Measurements from ENCODE around the gene PLAC8L1. TPM values are rescaled to one million over a fixed set of nuclear protein-coding genes. Genes with fewer than 3 reads are reported as not detected.

The PLAC8L1 gene
- total RNA-seq, 1 experiment from 2014 or later: 0.52 TPM

GRCh38 chr5:146103594-146103993 lies 1.8 kb downstream of the PLAC8L1 start:
- no CpG with 5 or more reads among the region's 1 CpG for WGBS (ENCODE audit: extremely low coverage, insufficient read length, low lambda C conversion rate)
- Histone ChIP-seq H2BK15ac (ENCODE audit: low read depth, low read length) (no peak overlapping the region), H3K9ac (ENCODE audit: extremely low read depth, insufficient read length, low read length) (no peak overlapping the region), H2AFZ (ENCODE audit: low read length) (no peak overlapping the region), H3K79me1 (ENCODE audit: insufficient read depth, low read depth, low read length, poor library complexity, severe bottlenecking) (no peaks in the 10 kb centered on the region), H2AK5ac (ENCODE audit: insufficient read length, low read length) (no peak overlapping the region), H4K91ac (ENCODE audit: insufficient read length, low read depth, low read length) (no peak overlapping the region), H3K23ac (ENCODE audit: insufficient read length, low read depth, low read length) (no peak overlapping the region), H3K18ac (ENCODE audit: insufficient read length, low read depth, low read length) (no peak overlapping the region), H3K4me1 (ENCODE audit: insufficient read depth, low read length) (peaks cover 2% of the 10 kb centered on the region; the same call in 1 of the 2 replicates), H3K27ac (ENCODE audit: insufficient read length, low read depth, low read length) (no peak overlapping the region), H3K4ac (ENCODE audit: low read depth, low read length) (no peak overlapping the region), H3T11ph (ENCODE audit: low read length) (no peak overlapping the region), H3K56ac (ENCODE audit: insufficient read length, low read depth, low read length) (no peak overlapping the region), H4K8ac (replicated peaks; ENCODE audit: insufficient read length, low read depth, low read length) (no peak overlapping the region), H2BK5ac (ENCODE audit: insufficient read length, low read length) (no peak overlapping the region), H3K9me3 (ENCODE audit: control insufficient read depth, low read depth, low read length) (no peaks in the 10 kb centered on the region), H2BK20ac (ENCODE audit: low read depth, low read length, poor library complexity, severe bottlenecking) (no peak overlapping the region), H2BK12ac (ENCODE audit: insufficient read length, low read depth, low read length) (no peak overlapping the region), H4K20me1 (ENCODE audit: control insufficient read depth, insufficient read depth, insufficient read length) (no peaks in the 10 kb centered on the region), H3K79me2 (ENCODE audit: insufficient read depth, low read length) (no peaks in the 10 kb centered on the region), H2BK120ac (ENCODE audit: low read depth, low read length, poor library complexity, severe bottlenecking) (no peak overlapping the region), H3K14ac (ENCODE audit: insufficient read depth, low read length) (no peak overlapping the region), H4K5ac (ENCODE audit: insufficient read length, low read depth, low read length) (no peak overlapping the region), H3K27me3 (ENCODE audit: insufficient read depth, low read length) (no peaks in the 10 kb centered on the region), H3K4me2 (ENCODE audit: insufficient read depth, insufficient read length, low read length) (no peak overlapping the region), H3K23me2 (ENCODE audit: insufficient read length, low read depth, low read length, poor library complexity, severe bottlenecking) (no peaks in the 10 kb centered on the region)
- H3K36me3 Mint-ChIP-seq (ENCODE audit: insufficient read depth in 1 of 3, low read depth in 3 of 3): peaks cover 0 to 9% (median 5%) of the 10 kb centered on the region in 3 experiments; a peak in 3 of 7 replicates
- H3K9me3 Mint-ChIP-seq: no peaks in the 10 kb centered on the region
- DNase-seq: no peak
- no peak for TF ChIP-seq CTCF (conservative IDR thresholded peaks at IDR 0.05)
- H3K4me1 Mint-ChIP-seq: peaks cover 22 to 23% of the 10 kb centered on the region in 2 experiments
- no peak overlapping the region for H3K4me3 Mint-ChIP-seq
- no peaks in the 10 kb centered on the region for H3K27me3 Mint-ChIP-seq (ENCODE audit: low read depth)
- peak overlapping the region in 1 of 3 experiments; percentile 25; a peak in 1 of 7 replicates for H3K27ac Mint-ChIP-seq
